NT2/D1 (cell line): ENCODE data around the gene CNOT1.

Source experiments
- SUZ12 ChIP-seq: IDR thresholded peaks from 2 replicates; pipeline ENCODE4 v1.6.1; 2011; ENCODE audit not compliant: insufficient read length, insufficient read depth; ENCODE audit errors: extremely low read depth
- YY1 ChIP-seq: IDR thresholded peaks from 2 replicates; pipeline ENCODE4 v1.6.1; 2011; ENCODE audit not compliant: insufficient read length, insufficient read depth

GRCh38 chr16:58536278-58536677, 93.3 kb downstream of the CNOT1 start:
- TF ChIP-seq YY1 = no peak
- no peak for TF ChIP-seq SUZ12
